GM19043 (cell line): ENCODE measurements around the gene OR52E5.

Source experiments
- ATAC-seq: cut with Tn5 transposase; IDR thresholded peaks from one replicate; pipeline ENCODE4 v1.9.1; 2021; ENCODE audit warnings: low read depth; ENCODE audit not compliant: unreplicated experiment

Gene OR52E5

GRCh38 chr11:5892908-5893307 lies at the start of gene OR52E5:
Gene OR52E5 (plus strand): TSS chr11:5893208. CDS start chr11:5900777, 7,569 bp downstream.
- ATAC-seq, result no peak

DNA sequence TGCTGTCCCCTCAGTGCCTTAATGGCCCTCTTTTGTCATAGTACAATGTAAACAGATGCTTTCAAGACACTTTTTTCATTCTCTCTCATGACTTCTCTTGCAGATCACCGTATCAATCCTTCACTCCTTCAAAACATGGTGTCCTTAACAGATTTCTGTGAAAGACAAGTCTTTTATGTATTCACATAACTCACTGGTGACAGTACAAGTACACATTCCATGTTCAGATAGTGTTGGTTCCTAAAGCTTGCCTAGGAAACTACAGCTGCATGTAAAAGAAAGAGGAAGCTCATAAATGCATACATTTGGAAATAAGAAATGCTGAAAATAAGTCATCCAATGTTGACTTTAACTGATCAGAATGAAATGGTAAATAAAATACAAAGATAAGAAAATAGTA lies 46.3 kb upstream of the OR52E5 start:
- ATAC-seq, result no peak

- no peak for ATAC-seq
Observed at GRCh38 chr11:5847711-5848110, 45.3 kb upstream of the OR52E5 start.

GRCh38 chr11:5851002-5851401 lies 42.0 kb upstream of the OR52E5 start:
- no peak for ATAC-seq

DNA sequence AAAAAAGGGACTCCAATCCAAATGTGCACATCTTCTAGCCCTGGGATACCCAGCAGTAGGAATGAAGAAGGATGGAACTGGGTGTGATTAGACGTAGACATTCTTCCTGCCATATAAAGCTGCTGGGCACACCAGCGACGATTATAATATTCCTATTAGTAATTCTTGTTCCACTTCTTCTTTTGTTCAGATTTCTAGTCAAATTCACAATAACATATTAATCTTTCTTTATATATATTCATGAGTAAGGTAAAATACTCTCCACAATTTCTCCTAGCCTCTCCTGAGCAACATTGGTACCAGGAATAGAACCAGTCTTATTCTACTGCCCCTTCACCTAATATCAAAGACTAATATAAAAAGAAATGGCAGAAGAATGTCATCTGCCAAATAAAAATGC lies 35.4 kb upstream of the OR52E5 start, which contains the start of gene OR52E8:
Gene OR52E8, minus strand, starts transcription at position 101 of the 400 bp plus-strand sequence. Its CDS starts 0 bp downstream, at position 101.
- no peak for ATAC-seq

DNA sequence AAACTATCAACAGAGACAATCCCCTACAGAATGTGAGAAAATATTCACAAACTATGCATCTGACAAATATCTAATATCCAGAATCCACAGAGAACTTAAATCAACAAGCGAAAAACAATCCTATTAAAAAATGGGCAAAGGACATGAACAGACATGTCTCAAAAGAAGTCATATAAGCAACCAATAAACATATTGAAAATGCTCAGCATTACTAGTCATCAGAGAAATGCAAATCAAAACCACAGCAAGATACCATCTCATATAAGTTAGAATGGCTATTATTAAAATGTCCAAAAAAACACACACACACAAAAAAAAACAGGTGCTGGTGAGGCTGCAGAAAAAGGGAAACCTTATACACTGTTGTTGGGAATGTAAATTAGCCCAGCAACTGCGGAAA lies 27.2 kb upstream of the OR52E5 start:
- ATAC-seq, result no peak

DNA sequence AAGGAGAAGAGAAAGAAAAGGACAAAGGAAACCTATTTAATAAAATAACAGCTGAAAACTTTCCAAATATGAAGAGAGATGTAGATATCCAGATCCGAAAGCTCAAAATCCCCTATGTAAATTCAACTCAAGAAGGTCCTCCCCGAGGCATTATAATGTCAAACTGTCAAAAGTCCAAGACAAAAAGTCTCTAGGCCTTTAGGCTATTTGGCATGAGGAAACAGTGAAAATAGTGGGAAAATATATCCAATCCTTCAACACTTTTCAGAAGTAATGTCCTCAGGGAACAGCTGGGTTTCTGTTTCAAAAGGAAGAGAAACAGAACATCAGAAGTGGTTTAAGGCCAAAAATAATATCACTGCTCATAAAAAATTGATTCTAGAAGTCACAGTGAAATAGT lies 14.4 kb upstream of the OR52E5 start:
- ATAC-seq, result no peak

GRCh38 chr11:5880329-5880728 lies 12.7 kb upstream of the OR52E5 start, which contains the start of gene OR52E4:
Gene OR52E4 (plus strand): TSS chr11:5880629. CDS start chr11:5884293, 3,664 bp downstream.
- ATAC-seq, result no peak

- ATAC-seq, result no peak
Observed at GRCh38 chr11:5881756-5882155, 11.3 kb upstream of the OR52E5 start.

GRCh38 chr11:5887172-5887571 lies 5.8 kb upstream of the OR52E5 start:
- ATAC-seq, result no peak

DNA sequence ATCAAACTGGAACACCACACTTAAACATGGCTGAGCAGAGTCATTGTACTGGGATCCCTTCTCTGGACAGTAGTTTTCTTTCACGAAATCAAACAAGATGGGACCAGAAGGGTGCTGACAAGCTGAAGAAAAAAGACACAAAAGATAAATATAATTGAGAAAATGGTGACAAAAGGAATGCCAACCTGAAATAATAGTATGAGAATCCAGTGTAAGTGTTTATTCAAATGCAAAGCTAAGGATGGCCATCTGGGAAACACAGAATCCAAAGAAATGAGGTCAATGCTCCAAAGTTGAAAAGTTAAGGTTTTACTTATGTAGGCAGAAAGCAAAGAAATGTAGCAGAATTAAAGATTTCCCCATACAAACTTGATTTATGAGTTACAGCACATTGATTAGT lies 5.3 kb upstream of the OR52E5 start:
- no peak for ATAC-seq

GRCh38 chr11:5891216-5891800 lies 1.7 kb upstream of the OR52E5 start:
- no peak for ATAC-seq

- ATAC-seq, result no peak
Observed at GRCh38 chr11:5899534-5899933, 6.5 kb downstream of the OR52E5 start.

- ATAC-seq, result no peak
Observed at GRCh38 chr11:5910540-5910939, 17.5 kb downstream of the OR52E5 start.

GRCh38 chr11:5922749-5923426 lies 29.9 kb downstream of the OR52E5 start:
- ATAC-seq, result no peak

- no peak for ATAC-seq
Observed at GRCh38 chr11:5923427-5923776, 30.4 kb downstream of the OR52E5 start.

DNA sequence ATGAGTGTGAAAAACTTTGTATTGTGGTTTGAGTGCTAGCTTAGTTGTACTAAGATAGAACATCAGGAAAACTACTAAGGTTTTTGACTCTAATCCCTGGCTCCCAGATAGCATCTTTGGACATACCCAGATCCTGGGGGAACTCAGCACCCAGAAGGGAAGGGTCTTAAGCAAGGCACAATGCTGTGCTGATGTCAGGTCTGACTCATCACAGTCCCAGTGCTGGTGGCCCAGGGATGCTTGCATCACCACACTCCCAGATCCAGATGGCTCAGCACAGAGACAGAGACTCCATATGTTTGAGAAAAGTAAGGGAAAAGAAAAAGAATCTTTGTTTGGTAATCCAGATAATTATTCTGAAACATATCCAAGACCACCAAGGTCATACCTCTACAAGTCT lies 30.8 kb downstream of the OR52E5 start:
- ATAC-seq, result no peak

DNA sequence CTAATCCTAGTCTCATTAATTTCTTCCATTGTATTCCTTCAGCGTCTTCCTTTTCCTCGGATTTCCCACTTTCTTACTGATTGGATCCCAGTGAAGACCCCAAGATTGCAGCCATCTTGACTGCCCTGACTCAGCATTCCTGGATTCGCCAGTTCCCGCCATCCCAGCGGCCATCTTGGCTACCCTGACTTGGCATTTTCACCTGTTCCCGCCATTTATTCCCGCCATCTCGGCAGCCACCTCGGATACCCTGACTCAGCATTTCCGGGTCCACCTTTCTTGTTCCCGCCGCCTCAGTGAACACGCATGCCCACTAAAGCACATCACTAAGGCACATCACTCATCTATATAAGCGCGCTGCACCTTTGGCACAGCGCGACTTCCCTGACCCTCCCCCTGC lies 35.3 kb downstream of the OR52E5 start:
- no peak for ATAC-seq

GRCh38 chr11:5928811-5929210 lies 35.8 kb downstream of the OR52E5 start:
- ATAC-seq, result no peak

GRCh38 chr11:5929571-5930368 lies 36.8 kb downstream of the OR52E5 start:
- no peak for ATAC-seq

GRCh38 chr11:5930614-5931013 lies 37.6 kb downstream of the OR52E5 start:
- no peak for ATAC-seq

DNA sequence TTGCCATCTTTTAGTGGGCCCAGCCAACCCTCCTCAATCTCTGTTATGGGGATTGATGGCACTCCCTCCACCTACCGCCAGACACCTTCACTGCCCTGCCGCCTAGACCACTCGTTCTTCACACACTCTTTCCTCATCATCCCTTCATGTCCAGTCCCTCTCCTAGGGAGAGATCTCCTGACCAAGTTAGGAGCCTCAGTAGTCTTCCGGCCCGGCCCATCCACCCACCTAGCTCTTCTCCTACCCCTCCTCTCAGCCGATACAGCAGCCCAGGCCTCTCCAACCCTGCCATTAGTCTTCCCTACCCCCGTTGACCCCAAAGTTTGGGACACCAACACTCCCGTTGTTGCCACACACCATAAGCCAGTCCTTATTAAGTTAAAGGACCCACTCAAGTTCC lies 38.1 kb downstream of the OR52E5 start:
- no peak for ATAC-seq
